K562 (cell line): ENCODE data around the gene ANKRD27. TPM values are rescaled to one million over a fixed set of nuclear protein-coding genes. Genes with fewer than 3 reads are reported as not detected.
A peak's percentile ranks its signal among the peaks of the same experiment; 100 is the strongest.

Experiments used
- CBX1 ChIP-seq: sonication (generic); IDR thresholded peaks from 2 replicates; pipeline ENCODE4 v1.6.1; 2016; ENCODE audit warnings: antibody characterized with exemption, low read depth, mild to moderate bottlenecking
- CTBP1 ChIP-seq: fragments of 450-650 bp; IDR thresholded peaks from 2 replicates; pipeline ENCODE4 v1.6.1; 2016; ENCODE audit warnings: borderline replicate concordance
- DDX20 ChIP-seq: fragments of 450-650 bp; IDR thresholded peaks from 2 replicates; pipeline ENCODE4 v1.6.1; 2016; ENCODE audit warnings: missing genetic modification characterization, low read depth, mild to moderate bottlenecking, missing compliant biosample characterization, moderate library complexity
- E4F1 ChIP-seq: fragments of 250-450 bp; sonication (Bioruptor Pico); IDR thresholded peaks from 2 replicates; pipeline ENCODE4 v1.5.0; 2021; ENCODE audit warnings: mild to moderate bottlenecking, borderline replicate concordance
- KLF13 ChIP-seq: fragments of 450-650 bp; IDR thresholded peaks from 2 replicates; pipeline ENCODE4 v1.6.1; 2016; ENCODE audit warnings: missing genetic modification characterization, low read depth, mild to moderate bottlenecking, missing compliant biosample characterization, moderate library complexity, borderline replicate concordance
- MAFK ChIP-seq: IDR thresholded peaks from 2 replicates; pipeline ENCODE4 v1.6.1; 2011; ENCODE audit warnings: low read length, improper control_type of control experiment
- MTF1 ChIP-seq: fragments of 250-450 bp; sonication (Bioruptor Pico); IDR thresholded peaks from 2 replicates; pipeline ENCODE4 v1.9.0; 2021; ENCODE audit warnings: moderate library complexity, mild to moderate bottlenecking, inconsistent platforms, borderline replicate concordance
- MYC ChIP-seq, 2 experiments: fragments of 250-450 bp in 1 of 2; sonication (Bioruptor Pico) in 1 of 2; IDR thresholded peaks; 2 replicates each; pipeline versions ENCODE4 v1.5.1 to v1.6.1; 2012 to 2021; ENCODE audit warnings: low read depth in 2 of 2, borderline replicate concordance in 1 of 2, improper control_type of control experiment in 1 of 2, low read length in 1 of 2, mild to moderate bottlenecking in 1 of 2, moderate library complexity in 1 of 2
- NR4A1 ChIP-seq, 2 experiments: fragments of 250-450 bp in 1 of 2; fragments of 450-650 bp in 1 of 2; sonication (Bioruptor Pico) in 1 of 2; IDR thresholded peaks; 2 replicates each; pipeline versions ENCODE4 v1.4.0 to v1.6.1; 2016 to 2020; ENCODE audit warnings: mild to moderate bottlenecking in 2 of 2, missing compliant biosample characterization in 1 of 2, missing genetic modification characterization in 1 of 2, moderate library complexity in 1 of 2
- PCBP1 ChIP-seq: fragments of 200-400 bp; formaldehyde crosslinking; IDR thresholded peaks from 2 replicates; pipeline ENCODE4 v1.6.1; 2018; ENCODE audit warnings: mild to moderate bottlenecking, low read depth, low read length; ENCODE audit not compliant: poor library complexity, severe bottlenecking
- SMARCE1 ChIP-seq: fragments of 450-650 bp; IDR thresholded peaks from 2 replicates; pipeline ENCODE4 v1.7.1; 2016; ENCODE audit warnings: mild to moderate bottlenecking
- TCF3 ChIP-seq: sonication (generic); formaldehyde crosslinking; IDR thresholded peaks from 2 replicates; pipeline ENCODE4 v1.4.0; 2020; ENCODE audit warnings: mild to moderate bottlenecking, missing genetic modification reagents
- ZBED1 ChIP-seq: IDR thresholded peaks from 2 replicates; pipeline ENCODE4 v1.6.1; 2014
- ZBTB33 ChIP-seq: sonication (generic); formaldehyde crosslinking; IDR thresholded peaks from 2 replicates; pipeline ENCODE4 v1.8.1; 2023; ENCODE audit warnings: mild to moderate bottlenecking, missing genetic modification reagents
- ZEB2 ChIP-seq: fragments of 450-650 bp; IDR thresholded peaks from 2 replicates; pipeline ENCODE4 v1.6.1; 2016
- ZHX1 ChIP-seq: fragments of 150-350 bp; conservative IDR thresholded peaks from 2 replicates; pipeline ENCODE4 v1.6.1; 2014; ENCODE audit warnings: low read length
- ZNF133 ChIP-seq: fragments of 250-450 bp; sonication (Bioruptor Pico); IDR thresholded peaks from 2 replicates; pipeline ENCODE4 v1.4.0; 2020; ENCODE audit warnings: mild to moderate bottlenecking
- ZNF436 ChIP-seq: fragments of 250-450, 450-650 bp; sonication (Bioruptor Pico); formaldehyde crosslinking; IDR thresholded peaks from 2 replicates; pipeline ENCODE4 v1.7.0; 2020; ENCODE audit warnings: mild to moderate bottlenecking
- ZNF644 ChIP-seq: fragments of 200-800 bp; sonication (Bioruptor generic); IDR thresholded peaks from 2 replicates; pipeline ENCODE4 v1.6.1; 2016; ENCODE audit warnings: low read depth, missing genetic modification characterization, missing compliant biosample characterization
- ZNF695 ChIP-seq: fragments of 450-650 bp; formaldehyde crosslinking; IDR thresholded peaks from 2 replicates; pipeline ENCODE4 v1.4.0; 2020; ENCODE audit warnings: mild to moderate bottlenecking, moderate library complexity
- ZNF785 ChIP-seq: fragments of 250-450 bp; sonication (Bioruptor Pico); IDR thresholded peaks from 2 replicates; pipeline ENCODE4 v1.4.0; 2020; ENCODE audit warnings: mild to moderate bottlenecking
- polyA plus RNA-seq, 8 experiments: library from polyadenylated mRNA; depleted of rRNA in 4 of 8; stranded (reverse) in 5 of 8; unstranded in 3 of 8; fragments of >200 nt; fragmentation: Nextera tagmentation in 2 of 8; fragmentation: Illumina TruSeq in 1 of 8; extraction: Ambion mirVana in 2 of 8; extraction: Trizol in 1 of 8; gene quantifications; 2 replicates each; pipeline versions ENCODE4 v1.2.1 to v1.2.3, GENCODE V29; 2011 to 2014; ENCODE audit warnings: inconsistent platforms in 1 of 8, missing spikeins in 1 of 8
- total RNA-seq, 7 experiments: library from RNA; depleted of rRNA in 6 of 7; stranded (reverse); fragments of >200 nt in 6 of 7; fragmentation: Illumina TruSeq in 2 of 7; extraction: Trizol in 2 of 7; gene quantifications; 2 replicates each; pipeline versions ENCODE4 v1.2.1 to v1.2.3, GENCODE V29; 2011 to 2021; ENCODE audit warnings: low replicate concordance in 1 of 7

Gene ANKRD27
- total and polyA plus RNA-seq, 9 of the 15 experiments (the other 6 are each of a cell fraction or from before 2014, with no cell fraction given): 5.3 to 71.3 (median 54.2) TPM

GRCh38 chr19:32671883-32672593 lies 2.9 kb downstream of the ANKRD27 start (continued):
- TF ChIP-seq ZHX1 (no peak), MAFK (peak; percentile 87), ZNF695 (CRISPR knock-in tag) (no peak), E4F1 (CRISPR knock-in tag) (no peak), ZNF436 (CRISPR knock-in tag) (no peak), DDX20 (no peak), PCBP1 (no peak), CTBP1 (peak; percentile 71; the same call in 1 of the 2 replicates), SMARCE1 (peak; percentile 78), KLF13 (tag) (no peak), ZEB2 (no peak), ZNF785 (CRISPR knock-in tag) (no peak), ZNF133 (CRISPR knock-in tag) (no peak), NR4A1 (CRISPR knock-in tag; IDR thresholded peaks at IDR 0.05) (no peak), NR4A1 (tag; IDR thresholded peaks at IDR 0.05) (no peak), ZNF644 (tag) (no peak), ZBED1 (no peak), CBX1 (no peak), TCF3 (peak; percentile 94), MYC (IDR thresholded peaks at IDR 0.05; ENCODE audit: low read depth, low read length) (peak; percentile 97), MYC (CRISPR knock-in tag; IDR thresholded peaks at IDR 0.05; ENCODE audit: borderline replicate concordance, low read depth) (no peak; the same call in 1 of the 2 replicates), MTF1 (CRISPR knock-in tag) (no peak), ZBTB33 (CRISPR knock-in tag) (peak; percentile 53)
